Thymus (tissue), 11 donors: Measurements from ENCODE around the gene CTNNAL1. TPM values are rescaled to one million over a fixed set of nuclear protein-coding genes. Genes with fewer than 3 reads are reported as not detected.

ENCODE experiments used
- DNase-seq, 9 donors: peaks; one replicate each; pipeline ENCODE4 v3.0.0-alpha.2; 2013; ENCODE audit warnings: low spot score in 9 of 9, low read depth in 6 of 9, missing footprints in 1 of 9
- H3K27ac ChIP-seq, 2 donors: one replicate each; pipeline ENCODE4 v1.5.1; 2013; ENCODE audit warnings: control low read depth in 1 of 2, low read depth in 1 of 2, low read length in 1 of 2, mild to moderate bottlenecking in 1 of 2, moderate library complexity in 1 of 2
- H3K27me3 ChIP-seq, 2 donors: one replicate each; pipeline ENCODE4 v1.5.1; 2013; ENCODE audit warnings: low read length in 1 of 2; ENCODE audit not compliant: control insufficient read depth in 2 of 2, insufficient read depth in 1 of 2
- H3K36me3 ChIP-seq, 2 donors: one replicate each; pipeline ENCODE4 v1.5.1; 2013; ENCODE audit warnings: low read length in 1 of 2, mild to moderate bottlenecking in 1 of 2, moderate library complexity in 1 of 2; ENCODE audit not compliant: control insufficient read depth in 2 of 2, insufficient read depth in 2 of 2
- H3K4me1 ChIP-seq, 2 donors: one replicate each; pipeline ENCODE4 v1.5.1; 2013; ENCODE audit warnings: low read length in 2 of 2; ENCODE audit not compliant: control insufficient read depth in 2 of 2, insufficient read depth in 2 of 2
- H3K4me3 ChIP-seq, 2 donors: one replicate each; pipeline ENCODE4 v1.5.1; 2013; ENCODE audit warnings: low read length in 2 of 2, control low read depth in 1 of 2, mild to moderate bottlenecking in 1 of 2
- H3K9me3 ChIP-seq, 2 donors: one replicate each; pipeline ENCODE4 v1.5.1; 2013; ENCODE audit warnings: low read length in 1 of 2, mild to moderate bottlenecking in 1 of 2; ENCODE audit not compliant: control insufficient read depth in 2 of 2, insufficient read depth in 1 of 2
- WGBS: extraction: QIAGEN DNeasy Blood & Tissue Kit; methylation state at CpG from one replicate; pipeline ENCODE4 v1.1.7; 2013; 5-methylcytosine and 5-hydroxymethylcytosine counted together
- polyA plus RNA-seq: library from polyadenylated mRNA; stranded (reverse); fragments of 200-250 nt; gene quantifications from one replicate; pipeline ENCODE4 v1.2.3, GENCODE V29; 2013
- total RNA-seq: library from RNA; stranded (reverse); fragments of 120-200 nt; gene quantifications from one replicate; pipeline ENCODE4 v1.2.4, GENCODE V29; 2013
- donor health status: healthy.

CTNNAL1 gene
- total and polyA plus RNA-seq, 2 donors = 26.1 to 32.2 TPM

- no peak overlapping the region for H3K27ac ChIP-seq
- WGBS = 95% methylated on average over 6 of the region's 6 CpGs
- H3K27me3 ChIP-seq = no peaks in the 10 kb centered on the region
- no peak for DNase-seq
- H3K9me3 ChIP-seq = no peaks in the 10 kb centered on the region
- peaks cover 0 to 11% of the 10 kb centered on the region in 2 donors for H3K36me3 ChIP-seq
- no peaks in the 10 kb centered on the region for H3K4me1 ChIP-seq
- H3K4me3 ChIP-seq = no peak overlapping the region
These were observed 7.5 kb upstream of the CTNNAL1 start for GRCh38 chr9:109020581-109021511.

- peaks cover 0 to 11% of the 10 kb centered on the region in 2 donors for H3K36me3 ChIP-seq
- H3K27me3 ChIP-seq = no peaks in the 10 kb centered on the region
- 89% methylated on average over 3 of the region's 3 CpGs for WGBS
- H3K4me3 ChIP-seq = no peak overlapping the region
- H3K4me1 ChIP-seq = no peaks in the 10 kb centered on the region
- no peak overlapping the region for H3K27ac ChIP-seq
- no peak for DNase-seq
- no peaks in the 10 kb centered on the region for H3K9me3 ChIP-seq
These were observed 6.8 kb upstream of the CTNNAL1 start for GRCh38 chr9:109020113-109020512.

GRCh38 chr9:109019420-109019819, 6.1 kb upstream of the CTNNAL1 start:
- 93% methylated on average over 3 of the region's 3 CpGs for WGBS
- Histone ChIP-seq H3K4me3 (no peak overlapping the region), H3K36me3 (peaks cover 0 to 11% of the 10 kb centered on the region in 2 donors), H3K9me3 (no peaks in the 10 kb centered on the region), H3K27ac (no peak overlapping the region), H3K4me1 (peaks cover 0 to 2% of the 10 kb centered on the region in 2 donors), H3K27me3 (no peaks in the 10 kb centered on the region)
- DNase-seq = no peak

- Histone ChIP-seq H3K9me3 (no peaks in the 10 kb centered on the region), H3K27me3 (no peaks in the 10 kb centered on the region), H3K4me1 (peaks cover under 1 to 10% of the 10 kb centered on the region in 2 donors), H3K36me3 (peaks cover 0 to 11% of the 10 kb centered on the region in 2 donors), H3K27ac (no peak overlapping the region), H3K4me3 (no peak overlapping the region)
- no peak for DNase-seq
- WGBS = 96% methylated on average over 6 of the region's 6 CpGs
These were observed 4.2 kb upstream of the CTNNAL1 start for GRCh38 chr9:109017493-109017892.

DNA sequence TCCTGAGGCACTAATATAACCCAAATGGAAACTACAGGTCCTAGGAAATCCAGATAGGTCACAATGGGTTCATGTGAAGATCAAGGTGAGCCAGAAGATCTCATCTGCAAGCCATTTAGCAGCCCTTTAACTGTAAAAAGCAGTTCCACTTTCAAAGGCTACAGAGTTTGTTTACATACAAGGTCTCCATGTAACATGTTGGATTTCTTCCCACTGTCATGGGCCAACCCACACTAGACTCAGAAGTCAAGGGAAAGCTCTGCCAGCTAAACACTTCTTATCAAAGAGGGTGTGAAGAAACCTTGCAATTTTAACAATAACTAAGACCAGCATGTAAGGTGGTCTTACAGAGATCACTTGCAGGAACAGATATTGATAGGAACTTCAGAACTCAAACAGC, 3.8 kb upstream of the CTNNAL1 start:
- peaks cover 5 to 14% of the 10 kb centered on the region in 2 donors for H3K4me1 ChIP-seq
- DNase-seq = no peak
- H3K27me3 ChIP-seq = no peaks in the 10 kb centered on the region
- peaks cover 0 to 11% of the 10 kb centered on the region in 2 donors for H3K36me3 ChIP-seq
- H3K9me3 ChIP-seq = no peaks in the 10 kb centered on the region
- no peak overlapping the region for H3K4me3 ChIP-seq
- no peak overlapping the region for H3K27ac ChIP-seq

- no peak for DNase-seq
- 97% methylated on average over 1 of the region's 1 CpG for WGBS
- Histone ChIP-seq H3K27me3 (no peaks in the 10 kb centered on the region), H3K4me1 (peaks cover 7 to 18% of the 10 kb centered on the region in 2 donors), H3K4me3 (no peak overlapping the region), H3K27ac (no peak overlapping the region), H3K9me3 (no peaks in the 10 kb centered on the region), H3K36me3 (peaks cover 0 to 11% of the 10 kb centered on the region in 2 donors)
These were observed 2.8 kb upstream of the CTNNAL1 start for GRCh38 chr9:109016132-109016531.

- no peak for DNase-seq
- WGBS = 95% methylated on average over 7 of the region's 7 CpGs
- H3K4me1 ChIP-seq = peaks cover 7 to 18% of the 10 kb centered on the region in 2 donors
- peak overlapping the region; percentile 42 to 72 for H3K27ac ChIP-seq
- H3K4me3 ChIP-seq = no peak overlapping the region
- H3K36me3 ChIP-seq = peaks cover 0 to 11% of the 10 kb centered on the region in 2 donors
- H3K27me3 ChIP-seq = no peaks in the 10 kb centered on the region
- no peaks in the 10 kb centered on the region for H3K9me3 ChIP-seq
These were observed 1.4 kb upstream of the CTNNAL1 start for GRCh38 chr9:109014608-109015280.

GRCh38 chr9:109013679-109014607, 644 bp upstream of the CTNNAL1 start:
- Histone ChIP-seq H3K9me3 (no peaks in the 10 kb centered on the region), H3K36me3 (peaks cover 0 to 8% of the 10 kb centered on the region in 2 donors), H3K4me3 (peak overlapping the region; percentile 4 to 86), H3K4me1 (peaks cover 7 to 18% of the 10 kb centered on the region in 2 donors), H3K27me3 (no peaks in the 10 kb centered on the region), H3K27ac (peak overlapping the region; percentile 72 to 78)
- WGBS = 48% methylated on average over 19 of the region's 19 CpGs
- DNase-seq = peak in 1 of 9 donors; percentile 30
